ENCODE measurements around the gene PVALB.

- TF ChIP-seq L3MBTL2 (conservative IDR thresholded peaks at IDR 0.05) (no peak), NFRKB (IDR thresholded peaks at IDR 0.05) (no peak), ZNF384 (IDR thresholded peaks at IDR 0.05) (no peak), FOXM1 (IDR thresholded peaks at IDR 0.05; ENCODE audit: borderline replicate concordance) (no peak)
These were observed 38.8 kb downstream of the PVALB start for GRCh38 chr22:36778020-36778419.
